Fibroblast of pulmonary artery (primary cell): ENCODE results near the gene MUC6.

Source experiments
- DNase-seq: peaks from one replicate; pipeline ENCODE4 v3.0.0-alpha.2; 2010; ENCODE audit warnings: low read depth
- H3K4me3 ChIP-seq: replicated peaks from 2 replicates; pipeline ENCODE4 v1.5.1; 2011; ENCODE audit warnings: low read depth, mild to moderate bottlenecking, control low read depth, low read length, moderate library complexity
- CTCF ChIP-seq: IDR thresholded peaks from 2 replicates; pipeline ENCODE4 v1.5.1; 2011; ENCODE audit warnings: mild to moderate bottlenecking, control low read depth, low read length, inconsistent platforms; ENCODE audit errors: missing control alignments

Gene MUC6

GRCh38 chr11:1050581-1051355 lies 14.2 kb upstream of the MUC6 start:
- DNase-seq, result peak; percentile 65
- no peak overlapping the region for H3K4me3 ChIP-seq
- peak; percentile 85 for TF ChIP-seq CTCF

- TF ChIP-seq CTCF, result no peak
- H3K4me3 ChIP-seq, result no peak overlapping the region
- DNase-seq, result no peak
These were observed 13.5 kb upstream of the MUC6 start for GRCh38 chr11:1049911-1050580.

- no peak for DNase-seq
- TF ChIP-seq CTCF, result no peak
- no peak overlapping the region for H3K4me3 ChIP-seq
These were observed 12.9 kb upstream of the MUC6 start for GRCh38 chr11:1049431-1049891.

- no peak for DNase-seq
- no peak overlapping the region for H3K4me3 ChIP-seq
- no peak for TF ChIP-seq CTCF
These were observed 12.5 kb upstream of the MUC6 start for GRCh38 chr11:1049071-1049405.

GRCh38 chr11:1048375-1049070 lies 12.0 kb upstream of the MUC6 start:
- no peak for TF ChIP-seq CTCF
- DNase-seq, result no peak
- H3K4me3 ChIP-seq, result no peak overlapping the region

- no peak overlapping the region for H3K4me3 ChIP-seq
- TF ChIP-seq CTCF, result no peak
- no peak for DNase-seq
These were observed 11.2 kb upstream of the MUC6 start for GRCh38 chr11:1047595-1048156.
